HFFc6 (cell line): ENCODE data around the gene SAP30BP. TPM values are rescaled to one million over a fixed set of nuclear protein-coding genes. Genes with fewer than 3 reads are reported as not detected.
A peak's percentile ranks its signal among the peaks of the same experiment; 100 is the strongest.

Experiments used
- DNase-seq: peaks from one replicate; pipeline ENCODE4 v3.0.0-alpha.2; 2018
- H3K27ac Mint-ChIP-seq: 2 replicates; pipeline ENCODE4 v1.8.0; 2020; ENCODE audit warnings: mild to moderate bottlenecking, mixed read lengths
- H3K27me3 Mint-ChIP-seq: 2 replicates; pipeline ENCODE4 v1.8.0; 2021; ENCODE audit warnings: mild to moderate bottlenecking, moderate library complexity, mixed read lengths; ENCODE audit not compliant: insufficient read depth
- H3K36me3 Mint-ChIP-seq: 2 replicates; pipeline ENCODE4 v1.8.0; 2021; ENCODE audit warnings: low read depth, mixed read lengths
- H3K4me1 Mint-ChIP-seq: 2 replicates; pipeline ENCODE4 v1.8.0; 2020; ENCODE audit warnings: low read depth, mixed read lengths
- H3K4me3 Mint-ChIP-seq: 2 replicates; pipeline ENCODE4 v1.8.0; 2020; ENCODE audit warnings: mild to moderate bottlenecking, moderate library complexity, mixed read lengths
- H3K9me3 Mint-ChIP-seq: 2 replicates; pipeline ENCODE4 v1.8.0; 2020; ENCODE audit warnings: mild to moderate bottlenecking, mixed read lengths
- CTCF ChIP-seq: fragments of 200-600 bp; sonication (generic); IDR thresholded peaks from 2 replicates; pipeline ENCODE4 v1.5.0; 2021; ENCODE audit warnings: antibody characterized with exemption, mild to moderate bottlenecking
- total RNA-seq, 6 experiments: library from RNA; stranded (reverse); fragmentation: NEBNext Ultra II Directional; extraction: Animal tissue kit (Norgen Biotek cat#: 25700); gene quantifications; 2 replicates in 1 of 6; 3 replicates in 5 of 6; pipeline ENCODE4 v1.2.3, GENCODE V29; 2021

The SAP30BP gene
- total RNA-seq, 6 experiments from 2014 or later = 68.4 to 81.5 (median 71.4) TPM

- no peak overlapping the region for H3K27ac Mint-ChIP-seq
- TF ChIP-seq CTCF = no peak
- no peaks in the 10 kb centered on the region for H3K9me3 Mint-ChIP-seq
- peaks cover 5% of the 10 kb centered on the region; the same call in 1 of the 2 replicates for H3K27me3 Mint-ChIP-seq
- no peaks in the 10 kb centered on the region for H3K36me3 Mint-ChIP-seq
- no peak for DNase-seq
- H3K4me1 Mint-ChIP-seq = peaks cover 14% of the 10 kb centered on the region
- no peak overlapping the region for H3K4me3 Mint-ChIP-seq
These were observed 66.3 kb downstream of the SAP30BP start for GRCh38 chr17:75733471-75733870.

- Mint-ChIP-seq H3K9me3 (no peaks in the 10 kb centered on the region), H3K27ac (no peak overlapping the region), H3K36me3 (no peaks in the 10 kb centered on the region), H3K27me3 (peaks cover 5% of the 10 kb centered on the region; the same call in 1 of the 2 replicates), H3K4me3 (peak overlapping the region; percentile 60), H3K4me1 (peaks cover 15% of the 10 kb centered on the region)
- TF ChIP-seq CTCF = no peak
- DNase-seq = no peak
These were observed 67.6 kb downstream of the SAP30BP start for GRCh38 chr17:75734674-75735294.

- no peak for DNase-seq
- peaks cover 15% of the 10 kb centered on the region for H3K4me1 Mint-ChIP-seq
- no peak overlapping the region for H3K27ac Mint-ChIP-seq
- no peak for TF ChIP-seq CTCF
- H3K27me3 Mint-ChIP-seq = peaks cover 2% of the 10 kb centered on the region
- H3K36me3 Mint-ChIP-seq = no peaks in the 10 kb centered on the region
- no peak overlapping the region for H3K4me3 Mint-ChIP-seq
- H3K9me3 Mint-ChIP-seq = no peaks in the 10 kb centered on the region
These were observed 69.2 kb downstream of the SAP30BP start for GRCh38 chr17:75736173-75736835.

- no peak overlapping the region for H3K4me3 Mint-ChIP-seq
- no peak for TF ChIP-seq CTCF
- H3K27ac Mint-ChIP-seq = no peak overlapping the region
- H3K4me1 Mint-ChIP-seq = peaks cover 15% of the 10 kb centered on the region
- H3K27me3 Mint-ChIP-seq = peaks cover under 1% of the 10 kb centered on the region
- H3K36me3 Mint-ChIP-seq = no peaks in the 10 kb centered on the region
- no peaks in the 10 kb centered on the region for H3K9me3 Mint-ChIP-seq
- no peak for DNase-seq
These were observed 70.2 kb downstream of the SAP30BP start for GRCh38 chr17:75737133-75737962.

GRCh38 chr17:75738218-75738802, 71.2 kb downstream of the SAP30BP start:
- no peaks in the 10 kb centered on the region for H3K36me3 Mint-ChIP-seq
- no peak for TF ChIP-seq CTCF
- no peak overlapping the region for H3K27ac Mint-ChIP-seq
- no peaks in the 10 kb centered on the region for H3K9me3 Mint-ChIP-seq
- H3K27me3 Mint-ChIP-seq = peaks cover 1% of the 10 kb centered on the region
- DNase-seq = peak; percentile 20
- H3K4me3 Mint-ChIP-seq = no peak overlapping the region; the same call in 1 of the 2 replicates
- peaks cover 15% of the 10 kb centered on the region for H3K4me1 Mint-ChIP-seq
